CD8-positive, alpha-beta memory T cell (primary cell): Measurements from ENCODE around the gene NDUFAF2. TPM values are rescaled to one million over a fixed set of nuclear protein-coding genes. Genes with fewer than 3 reads are reported as not detected.

Source experiments
- CTCF ChIA-PET: fragments of 350-600 bp; sonication (Branson Sonifier 250); formaldehyde crosslinking; loops from one replicate; lab custom pipeline; 2021; ENCODE audit warnings: antibody characterized with exemption; lab: Charles Lee
- POLR2A ChIA-PET: fragments of 350-600 bp; sonication (Branson Sonifier 250); formaldehyde crosslinking; loops from one replicate; lab custom pipeline; 2021; ENCODE audit warnings: antibody characterized with exemption; lab: Charles Lee
- DNase-seq, 5 donors: peaks; one replicate each; pipeline versions ENCODE4 v3.0.0 to v3.0.0-alpha.2; 2020 to 2022; ENCODE audit warnings: mixed read lengths in 1 of 5
- H3K27ac ChIP-seq: one replicate; pipeline ENCODE4 v1.7.0; 2013; ENCODE audit warnings: low read depth, mild to moderate bottlenecking, low read length, moderate library complexity
- H3K27me3 ChIP-seq: 2 replicates; pipeline ENCODE4 v1.7.0; 2013; ENCODE audit warnings: low read length, mild to moderate bottlenecking; ENCODE audit not compliant: insufficient read depth, poor library complexity, severe bottlenecking
- H3K36me3 ChIP-seq: 2 replicates; pipeline ENCODE4 v1.7.0; 2013; ENCODE audit warnings: mild to moderate bottlenecking, low read length, moderate library complexity; ENCODE audit not compliant: insufficient read depth
- H3K4me1 ChIP-seq: 2 replicates; pipeline ENCODE4 v1.7.0; 2013; ENCODE audit warnings: mild to moderate bottlenecking, low read length, moderate library complexity; ENCODE audit not compliant: insufficient read depth
- H3K4me3 ChIP-seq: 2 replicates; pipeline ENCODE4 v1.7.0; 2013; ENCODE audit warnings: mild to moderate bottlenecking, low read length
- H3K9me3 ChIP-seq: 2 replicates; pipeline ENCODE4 v1.7.0; 2013; ENCODE audit warnings: mild to moderate bottlenecking, low read length
- H3K27ac Mint-ChIP-seq, 8 donors: one replicate each; pipeline ENCODE4 v1.8.0; 2020 to 2021; ENCODE audit warnings: mixed read lengths in 8 of 8, mild to moderate bottlenecking in 6 of 8, inconsistent platforms in 3 of 8, moderate library complexity in 3 of 8
- H3K27me3 Mint-ChIP-seq, 2 donors: one replicate each; pipeline ENCODE4 v1.8.0; 2020 to 2021; ENCODE audit warnings: mixed read lengths in 2 of 2, mild to moderate bottlenecking in 1 of 2, moderate library complexity in 1 of 2
- H3K36me3 Mint-ChIP-seq, 3 donors: one replicate each; pipeline ENCODE4 v1.8.0; 2020 to 2021; ENCODE audit warnings: mixed read lengths in 3 of 3, inconsistent platforms in 1 of 3, mild to moderate bottlenecking in 1 of 3
- H3K4me1 Mint-ChIP-seq, 3 donors: one replicate each; pipeline ENCODE4 v1.8.0; 2020 to 2021; ENCODE audit warnings: mixed read lengths in 3 of 3, inconsistent platforms in 1 of 3, mild to moderate bottlenecking in 1 of 3
- H3K4me3 Mint-ChIP-seq, 7 donors: one replicate each; pipeline ENCODE4 v1.8.0; 2020 to 2021; ENCODE audit warnings: mixed read lengths in 7 of 7, mild to moderate bottlenecking in 6 of 7, moderate library complexity in 4 of 7, inconsistent platforms in 2 of 7
- H3K9me3 Mint-ChIP-seq, 5 donors: one replicate each; pipeline ENCODE4 v1.8.0; 2020 to 2022; ENCODE audit warnings: mixed read lengths in 5 of 5, mild to moderate bottlenecking in 3 of 5, moderate library complexity in 2 of 5, inconsistent platforms in 1 of 5
- polyA plus RNA-seq: library from polyadenylated mRNA; unstranded; fragments of 300-500 nt; fragmentation: Illumina TruSeq; gene quantifications from one replicate; pipeline ENCODE4 v1.2.3, GENCODE V29; 2021
- total RNA-seq, 2 experiments: library from RNA; stranded (reverse); gene quantifications; one replicate each; pipeline ENCODE4 v1.2.3, GENCODE V29; 2021

Gene NDUFAF2
- total and polyA plus RNA-seq, 3 experiments from 2014 or later, result 37.7 to 46.8 (median 43.9) TPM

DNA sequence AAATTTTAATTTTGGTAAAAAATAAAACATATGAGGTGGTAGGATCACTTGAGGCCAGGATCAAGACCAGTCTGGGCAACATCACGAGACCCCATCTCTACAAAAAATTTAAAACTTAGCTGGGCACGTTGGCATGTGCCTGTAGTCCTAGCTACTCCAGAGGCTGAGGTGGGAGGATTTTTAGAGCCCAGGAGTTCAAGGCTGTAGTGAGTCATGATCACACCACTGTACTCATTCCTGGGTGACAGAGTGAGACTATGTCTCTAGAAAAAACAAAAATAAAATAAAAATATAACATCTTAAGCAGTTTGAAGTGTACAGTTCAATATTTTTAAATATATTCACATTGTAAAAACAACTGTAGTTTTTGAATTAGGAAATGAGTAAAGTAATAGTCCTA is 108.9 kb downstream of the NDUFAF2 start:
- Mint-ChIP-seq H3K4me3 (no peak overlapping the region), H3K27ac (no peak overlapping the region)
- CTCF ChIA-PET, result interaction anchor here (4.1 kb wide), 1 partner anchor 605 kb away, joined by 29 read pairs; no protein-coding TSS in a partner anchor

DNA sequence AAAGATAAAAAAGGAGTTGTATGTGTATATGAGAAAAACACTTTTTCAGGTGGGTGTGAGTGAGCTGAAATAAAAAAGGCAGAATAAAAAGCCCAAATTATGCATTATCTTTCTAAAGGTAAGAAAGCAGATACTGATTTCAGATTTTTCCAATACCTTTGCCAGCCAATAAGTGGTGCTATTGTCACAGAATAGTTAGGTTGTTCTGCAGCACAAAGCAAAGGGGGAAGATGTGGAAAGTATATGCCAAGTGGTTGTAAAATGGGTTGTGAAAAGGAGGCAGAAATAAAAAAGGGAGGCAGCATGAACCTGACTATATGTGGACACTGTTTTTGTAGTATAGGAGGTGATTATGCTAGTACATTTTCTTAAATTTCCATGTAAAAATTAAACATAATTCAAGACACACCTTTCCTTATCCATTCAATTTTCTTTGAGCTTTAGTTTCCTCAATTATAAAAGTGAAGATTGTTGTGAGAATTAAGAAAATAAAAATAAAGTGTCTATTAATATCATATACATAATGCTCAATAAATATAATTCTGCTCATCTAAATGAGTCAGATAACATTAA is 110.5 kb downstream of the NDUFAF2 start:
- ChIA-PET CTCF (interaction anchor here (0.8 to 4.1 kb wide), 2 partner anchors 276 to 604 kb away, joined by 3 to 29 read pairs; no protein-coding TSS in a partner anchor), POLR2A (no interaction called here)
- peaks cover 0 to 3% (median 0%) of the 10 kb centered on the region in 5 donors for H3K9me3 Mint-ChIP-seq
- H3K27ac ChIP-seq, result no peak overlapping the region
- H3K27me3 Mint-ChIP-seq, result no peaks in the 10 kb centered on the region
- H3K4me1 Mint-ChIP-seq, result no peaks in the 10 kb centered on the region
- H3K4me1 ChIP-seq, result no peaks in the 10 kb centered on the region
- no peak overlapping the region for H3K27ac Mint-ChIP-seq
- H3K4me3 Mint-ChIP-seq, result no peak overlapping the region
- peak in 2 of 5 donors; percentile 4 to 21 for DNase-seq
- no peaks in the 10 kb centered on the region for H3K9me3 ChIP-seq
- no peaks in the 10 kb centered on the region for H3K36me3 ChIP-seq
- H3K36me3 Mint-ChIP-seq, result peaks cover 0 to 16% (median 2%) of the 10 kb centered on the region in 3 donors
- H3K27me3 ChIP-seq, result no peaks in the 10 kb centered on the region
- no peak overlapping the region for H3K4me3 ChIP-seq

More for the DNA sequence above, 108.9 kb downstream of the NDUFAF2 start:
- no peaks in the 10 kb centered on the region for H3K9me3 Mint-ChIP-seq
- no peak overlapping the region for H3K4me3 ChIP-seq
- peaks cover 3 to 16% (median 3%) of the 10 kb centered on the region in 3 donors for H3K36me3 Mint-ChIP-seq
- POLR2A ChIA-PET, result no interaction called here
- no peaks in the 10 kb centered on the region for H3K4me1 Mint-ChIP-seq
- DNase-seq, result no peak
- no peaks in the 10 kb centered on the region for H3K4me1 ChIP-seq
- no peaks in the 10 kb centered on the region for H3K27me3 ChIP-seq
- no peak overlapping the region for H3K27ac ChIP-seq
- no peaks in the 10 kb centered on the region for H3K9me3 ChIP-seq
- no peaks in the 10 kb centered on the region for H3K27me3 Mint-ChIP-seq
- no peaks in the 10 kb centered on the region for H3K36me3 ChIP-seq

DNA sequence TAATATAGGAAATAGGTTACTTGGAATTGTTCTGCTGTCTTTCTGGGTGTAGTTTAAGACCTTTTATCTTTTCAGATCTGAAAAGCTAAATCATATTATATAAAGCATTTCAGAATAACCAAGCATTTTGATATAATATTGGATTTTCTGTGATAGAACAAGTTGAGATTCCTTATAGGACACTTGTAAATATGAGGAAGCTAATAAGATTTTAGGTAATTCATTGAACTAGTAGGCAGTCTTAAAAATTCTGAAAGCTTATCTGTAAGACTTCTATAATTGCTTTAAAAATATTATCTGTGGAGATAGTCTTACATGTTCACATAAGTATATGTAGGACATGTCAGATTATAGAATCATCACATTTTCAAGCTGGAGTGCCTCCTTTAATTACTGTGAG is 114.5 kb downstream of the NDUFAF2 start:
- no peak overlapping the region for H3K27ac ChIP-seq
- H3K9me3 Mint-ChIP-seq, result peaks cover 12 to 30% (median 19%) of the 10 kb centered on the region in 5 donors
- H3K27me3 ChIP-seq, result no peaks in the 10 kb centered on the region
- no peaks in the 10 kb centered on the region for H3K27me3 Mint-ChIP-seq
- CTCF ChIA-PET, result interaction anchor here (1.2 kb wide), 1 partner anchor 600 kb away, joined by 4 read pairs; no protein-coding TSS in a partner anchor
- H3K27ac Mint-ChIP-seq, result no peak overlapping the region
- no peaks in the 10 kb centered on the region for H3K4me1 ChIP-seq
- H3K4me3 ChIP-seq, result no peak overlapping the region
- H3K36me3 ChIP-seq, result no peaks in the 10 kb centered on the region
- DNase-seq, result no peak
- H3K9me3 ChIP-seq, result no peaks in the 10 kb centered on the region
- peaks cover 3 to 50% (median 3%) of the 10 kb centered on the region in 3 donors for H3K36me3 Mint-ChIP-seq
- POLR2A ChIA-PET, result no interaction called here
- H3K4me3 Mint-ChIP-seq, result no peak overlapping the region
- H3K4me1 Mint-ChIP-seq, result no peaks in the 10 kb centered on the region

DNA sequence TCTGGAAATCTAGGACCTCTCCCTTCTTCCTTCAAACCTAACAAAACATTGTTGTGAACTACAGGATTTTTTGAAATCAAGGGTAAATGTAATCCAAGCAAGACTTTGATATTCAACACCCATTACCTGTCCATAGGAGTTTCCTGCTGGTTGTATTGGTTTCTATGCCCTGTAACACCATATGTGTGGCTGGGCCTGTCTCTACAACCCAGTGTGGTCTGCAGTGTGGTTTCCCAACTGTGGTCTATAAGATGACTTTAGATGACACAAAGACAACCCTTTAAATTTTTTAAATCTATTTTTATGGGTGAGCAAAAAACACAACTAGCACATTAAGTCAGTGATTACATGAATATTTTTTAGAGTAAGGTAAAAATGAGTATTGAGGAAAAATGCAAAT is 124.1 kb downstream of the NDUFAF2 start:
- peaks cover 6 to 22% (median 17%) of the 10 kb centered on the region in 5 donors for H3K9me3 Mint-ChIP-seq
- peaks cover 4 to 15% (median 12%) of the 10 kb centered on the region in 3 donors for H3K4me1 Mint-ChIP-seq
- H3K36me3 Mint-ChIP-seq, result peaks cover 8 to 34% (median 12%) of the 10 kb centered on the region in 3 donors
- H3K36me3 ChIP-seq, result no peaks in the 10 kb centered on the region
- H3K4me1 ChIP-seq, result no peaks in the 10 kb centered on the region
- H3K4me3 ChIP-seq, result no peak overlapping the region
- ChIA-PET POLR2A (no interaction called here), CTCF (no interaction called here)
- no peaks in the 10 kb centered on the region for H3K27me3 Mint-ChIP-seq
- no peak overlapping the region for H3K27ac ChIP-seq
- H3K4me3 Mint-ChIP-seq, result peak overlapping the region in 1 of 7 donors; percentile 54
- H3K9me3 ChIP-seq, result no peaks in the 10 kb centered on the region
- H3K27ac Mint-ChIP-seq, result peak overlapping the region in 2 of 8 donors; percentile 26 to 52
- H3K27me3 ChIP-seq, result no peaks in the 10 kb centered on the region
- no peak for DNase-seq

DNA sequence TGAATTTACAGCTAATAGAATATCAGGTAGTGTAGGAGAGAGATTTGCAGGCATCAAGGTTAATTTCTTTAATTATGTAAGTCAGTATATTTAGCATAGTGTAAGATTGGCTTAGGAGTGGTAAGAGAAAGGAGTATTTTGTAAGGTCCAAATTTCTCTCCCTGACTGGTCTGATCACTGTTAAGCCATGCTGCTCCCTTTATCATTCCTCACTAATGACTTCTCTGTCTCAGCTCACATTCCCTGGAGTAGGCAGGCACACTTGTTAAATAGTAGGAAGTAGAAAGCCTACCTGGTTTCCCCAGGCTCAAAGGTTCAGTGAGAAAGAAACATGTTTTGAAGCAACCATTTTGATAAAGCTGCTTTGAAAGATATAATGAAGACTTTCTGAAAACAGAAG is 126.5 kb downstream of the NDUFAF2 start:
- Histone ChIP-seq H3K9me3 (no peaks in the 10 kb centered on the region), H3K36me3 (no peaks in the 10 kb centered on the region), H3K27me3 (no peaks in the 10 kb centered on the region), H3K27ac (no peak overlapping the region), H3K4me3 (no peak overlapping the region), H3K4me1 (no peaks in the 10 kb centered on the region)
- Mint-ChIP-seq H3K27ac (no peak overlapping the region), H3K36me3 (peaks cover 8 to 30% (median 20%) of the 10 kb centered on the region in 3 donors), H3K4me1 (peaks cover 4 to 15% (median 12%) of the 10 kb centered on the region in 3 donors), H3K9me3 (peaks cover 0 to 8% (median 4%) of the 10 kb centered on the region in 5 donors), H3K27me3 (no peaks in the 10 kb centered on the region), H3K4me3 (no peak overlapping the region)
- POLR2A ChIA-PET, result no interaction called here
- CTCF ChIA-PET, result no interaction called here
- DNase-seq, result no peak

DNA sequence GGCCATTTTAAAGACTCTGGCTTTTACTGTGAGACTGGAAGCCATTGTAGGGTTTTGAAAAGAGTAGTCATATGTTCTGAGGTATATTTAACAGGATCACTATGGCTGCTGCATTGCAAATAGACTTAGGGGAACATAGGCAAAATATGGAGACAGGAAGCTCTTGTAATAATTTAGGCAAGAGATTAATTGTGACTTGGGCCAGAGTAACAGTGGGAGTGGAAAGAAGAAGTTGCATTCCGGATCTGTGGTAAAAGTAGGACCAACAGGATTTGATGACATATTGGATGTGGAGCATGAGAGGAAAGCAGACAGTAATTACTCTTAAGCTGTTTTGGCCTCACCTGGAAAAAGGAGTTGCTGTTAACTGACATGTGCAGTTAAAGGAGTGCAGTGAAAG is 131.6 kb downstream of the NDUFAF2 start:
- Mint-ChIP-seq H3K36me3 (peaks cover 6 to 30% (median 19%) of the 10 kb centered on the region in 3 donors), H3K27me3 (no peaks in the 10 kb centered on the region), H3K9me3 (no peaks in the 10 kb centered on the region), H3K27ac (no peak overlapping the region), H3K4me1 (no peaks in the 10 kb centered on the region), H3K4me3 (no peak overlapping the region)
- Histone ChIP-seq H3K36me3 (no peaks in the 10 kb centered on the region), H3K27me3 (no peaks in the 10 kb centered on the region), H3K9me3 (no peaks in the 10 kb centered on the region), H3K4me1 (no peaks in the 10 kb centered on the region), H3K27ac (no peak overlapping the region), H3K4me3 (no peak overlapping the region)
- no peak for DNase-seq
- ChIA-PET CTCF (no interaction called here), POLR2A (no interaction called here)

DNA sequence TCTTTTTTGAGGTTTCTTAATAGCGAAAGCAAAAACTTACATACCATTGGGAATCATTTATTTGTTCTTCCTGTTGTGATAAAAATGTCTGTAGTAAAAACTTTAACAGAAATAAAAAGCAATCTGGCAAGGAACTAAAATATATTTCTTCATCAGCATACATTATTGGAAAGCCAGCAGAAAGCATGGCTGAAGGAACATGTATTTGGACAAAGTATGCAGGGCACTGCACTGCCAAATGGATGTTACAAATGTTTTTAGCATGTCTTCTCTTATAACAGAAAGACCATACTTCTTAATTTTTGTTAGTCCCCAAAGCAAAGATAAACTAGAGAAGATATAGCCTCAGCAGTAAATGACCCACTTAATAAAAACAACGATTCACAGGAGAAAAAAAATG is 136.7 kb downstream of the NDUFAF2 start:
- Histone ChIP-seq H3K4me1 (no peaks in the 10 kb centered on the region), H3K27ac (no peak overlapping the region), H3K9me3 (no peaks in the 10 kb centered on the region), H3K27me3 (no peaks in the 10 kb centered on the region), H3K4me3 (no peak overlapping the region), H3K36me3 (no peaks in the 10 kb centered on the region)
- ChIA-PET POLR2A (no interaction called here), CTCF (no interaction called here)
- Mint-ChIP-seq H3K4me1 (peaks cover 0 to 1% (median 0%) of the 10 kb centered on the region in 3 donors), H3K27ac (no peak overlapping the region), H3K27me3 (no peaks in the 10 kb centered on the region), H3K9me3 (peaks cover 0 to 6% (median 1%) of the 10 kb centered on the region in 5 donors), H3K36me3 (peaks cover 16 to 51% (median 22%) of the 10 kb centered on the region in 3 donors), H3K4me3 (no peak overlapping the region)
- DNase-seq, result no peak

DNA sequence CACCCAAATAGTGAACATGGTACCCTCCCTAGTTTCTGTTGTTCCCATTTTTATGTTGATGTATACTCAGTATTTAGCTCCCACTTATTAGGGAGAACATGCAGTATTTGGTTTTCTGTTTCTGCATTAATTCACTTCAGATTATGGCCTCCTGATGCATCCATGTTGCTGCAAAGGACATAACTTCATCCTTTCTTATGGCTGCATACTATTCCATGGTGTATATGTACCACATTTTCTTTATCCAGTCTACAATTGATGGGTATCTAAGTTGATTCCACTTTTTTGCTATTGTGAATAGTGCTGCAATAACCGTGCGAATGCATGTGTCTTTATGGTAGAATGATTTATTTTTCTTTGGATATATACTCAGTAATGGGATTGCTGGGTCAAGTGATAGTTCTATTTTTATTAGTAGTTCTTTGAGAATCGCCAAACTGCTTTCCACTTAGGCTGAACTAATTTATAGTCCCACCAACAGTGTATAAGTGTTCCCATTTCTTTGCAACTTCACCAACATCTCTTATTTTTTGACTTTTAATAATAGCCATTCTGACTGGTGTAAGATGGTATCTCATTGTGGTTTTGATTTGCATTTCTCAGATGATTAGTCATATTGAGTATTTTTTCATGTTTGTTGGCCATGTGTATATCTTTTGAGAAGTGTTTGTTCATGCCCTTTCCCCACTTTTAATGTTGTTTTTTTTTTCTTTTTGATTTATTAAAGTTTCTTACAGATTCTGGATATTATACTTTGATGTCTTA is 137.7 kb downstream of the NDUFAF2 start:
- Histone ChIP-seq H3K4me3 (no peak overlapping the region), H3K27me3 (no peaks in the 10 kb centered on the region), H3K36me3 (no peaks in the 10 kb centered on the region), H3K4me1 (no peaks in the 10 kb centered on the region), H3K9me3 (no peaks in the 10 kb centered on the region), H3K27ac (no peak overlapping the region)
- H3K27me3 Mint-ChIP-seq, result no peaks in the 10 kb centered on the region
- H3K9me3 Mint-ChIP-seq, result peaks cover 0 to 6% (median 1%) of the 10 kb centered on the region in 5 donors
- ChIA-PET CTCF (no interaction called here), POLR2A (no interaction called here)
- peaks cover 20 to 51% (median 22%) of the 10 kb centered on the region in 3 donors for H3K36me3 Mint-ChIP-seq
- no peak for DNase-seq
- no peak overlapping the region for H3K4me3 Mint-ChIP-seq
- peak overlapping the region in 1 of 8 donors; percentile 32 for H3K27ac Mint-ChIP-seq
- H3K4me1 Mint-ChIP-seq, result peaks cover 0 to 1% (median 0%) of the 10 kb centered on the region in 3 donors
